Measurements from ENCODE around the gene RPH3AL.
"Not testable (repeated sequence)": the region's sequence is repeated elsewhere in the genome, so short reads cannot be mapped to it uniquely, and the experiment has no call there.

Gene RPH3AL

GRCh38 chr17:283911-284675 lies 68.5 kb downstream of the RPH3AL start:
- no peak for DNase-seq (ENCODE audit: extremely low read depth in 1 of 2, low read depth in 1 of 2)

- no peak for DNase-seq (ENCODE audit: extremely low read depth in 1 of 2, low read depth in 1 of 2)
Measured at GRCh38 chr17:282912-283882, 69.4 kb downstream of the RPH3AL start.

- no peak for DNase-seq (ENCODE audit: extremely low read depth in 1 of 2, low read depth in 1 of 2)
Measured at GRCh38 chr17:282000-282911, 70.4 kb downstream of the RPH3AL start.

- no peak for DNase-seq (ENCODE audit: extremely low read depth in 1 of 2, low read depth in 1 of 2)
Measured at GRCh38 chr17:281365-281999, 71.1 kb downstream of the RPH3AL start.

GRCh38 chr17:280901-281300 lies 71.7 kb downstream of the RPH3AL start:
- no peak for DNase-seq (ENCODE audit: extremely low read depth in 1 of 2, low read depth in 1 of 2)

- DNase-seq (ENCODE audit: extremely low read depth in 1 of 2, low read depth in 1 of 2), result no peak
Measured at GRCh38 chr17:280216-280615, 72.4 kb downstream of the RPH3AL start.

- no peak for DNase-seq (ENCODE audit: extremely low read depth in 1 of 2, low read depth in 1 of 2)
Measured at GRCh38 chr17:279776-280175, 72.8 kb downstream of the RPH3AL start.

GRCh38 chr17:279331-279730 lies 73.3 kb downstream of the RPH3AL start:
- DNase-seq (ENCODE audit: extremely low read depth in 1 of 2, low read depth in 1 of 2), result no peak

- no peak for DNase-seq (ENCODE audit: extremely low read depth in 1 of 2, low read depth in 1 of 2)
Measured at GRCh38 chr17:278676-279059, 73.9 kb downstream of the RPH3AL start.

GRCh38 chr17:278055-278675 lies 74.4 kb downstream of the RPH3AL start:
- no peak for DNase-seq (ENCODE audit: extremely low read depth in 1 of 2, low read depth in 1 of 2)

GRCh38 chr17:274902-275301 lies 77.7 kb downstream of the RPH3AL start:
- no peak for DNase-seq (ENCODE audit: extremely low read depth in 1 of 2, low read depth in 1 of 2)

GRCh38 chr17:273981-274832 lies 78.4 kb downstream of the RPH3AL start:
- DNase-seq (ENCODE audit: extremely low read depth in 1 of 2, low read depth in 1 of 2), result no peak

- not testable (repeated sequence) for DNase-seq (ENCODE audit: extremely low read depth in 1 of 2, low read depth in 1 of 2)
Measured at GRCh38 chr17:272856-273255, 79.8 kb downstream of the RPH3AL start.

GRCh38 chr17:271928-272623 lies 80.5 kb downstream of the RPH3AL start:
- DNase-seq (ENCODE audit: extremely low read depth in 1 of 2, low read depth in 1 of 2), result not testable (repeated sequence)

GRCh38 chr17:269616-270514 lies 82.7 kb downstream of the RPH3AL start:
- no peak for DNase-seq (ENCODE audit: extremely low read depth in 1 of 2, low read depth in 1 of 2)

GRCh38 chr17:266701-267667 lies 85.6 kb downstream of the RPH3AL start:
- no peak for DNase-seq (ENCODE audit: extremely low read depth in 1 of 2, low read depth in 1 of 2)
